A549 treated with dexamethasone at 1 μM for 4 hours (cell line): ENCODE results near the gene OR2A14. TPM values are rescaled to one million over a fixed set of nuclear protein-coding genes. Genes with fewer than 3 reads are reported as not detected.

Experiments
- total RNA-seq: library from RNA; stranded (reverse); fragments of 200-300 nt; extraction: Qiagen RNA extraction; gene quantifications from 5 replicates; pipeline ENCODE4 v1.2.3, GENCODE V29; 2022

OR2A14 gene
- not detected in 5 replicates for total RNA-seq

GRCh38 chr7:144122876-144123275 lies at the start of gene OR2A14:
Gene OR2A14, plus strand, starts transcription at chr7:144123176. Its CDS starts 5,937 bp downstream, at chr7:144129113.

GRCh38 chr7:144085978-144086377 lies 37.0 kb upstream of the OR2A14 start, which contains the start of gene OR2A12:
Gene OR2A12, plus strand, starts transcription at chr7:144086278. Its CDS starts 8,830 bp downstream, at chr7:144095108.

GRCh38 chr7:144109283-144109682 lies 13.7 kb upstream of the OR2A14 start, which contains the start of gene OR2A2:
Gene OR2A2, plus strand, starts transcription at chr7:144109583. Its CDS starts 0 bp downstream, at chr7:144109583.

Other genes with a start within 250 kb of the OR2A14 start
- gene TCAF1, start 221.0 kb upstream of the OR2A14 start, total RNA-seq = 14.0 to 20.9 TPM (median 18.3 TPM) in 5 replicates
- not detected in 5 replicates for gene OR2F2, start 187.9 kb upstream of the OR2A14 start, total RNA-seq
- gene OR2F1, start 168.3 kb upstream of the OR2A14 start, total RNA-seq = not detected in 5 replicates
- not detected in 5 replicates for gene OR6B1, start 122.9 kb upstream of the OR2A14 start, total RNA-seq
- gene OR2A5, start 74.2 kb upstream of the OR2A14 start, total RNA-seq = not detected in 5 replicates
- gene OR2A25, start 53.4 kb upstream of the OR2A14 start, total RNA-seq = not detected in 5 replicates
- gene OR2A12, start 36.9 kb upstream of the OR2A14 start, total RNA-seq = not detected in 5 replicates
- gene OR2A2, start 13.6 kb upstream of the OR2A14 start, total RNA-seq = not detected in 5 replicates
- gene CTAGE4, start 60.3 kb downstream of the OR2A14 start, total RNA-seq = 0.05 TPM in 2 of 5 replicates, not detected in the others
- 0.37 to 0.68 TPM (median 0.46 TPM) in 5 replicates for gene ARHGEF35, start 72.7 kb downstream of the OR2A14 start, total RNA-seq
- not detected in 5 replicates for gene OR2A42, start 116.4 kb downstream of the OR2A14 start, total RNA-seq
- gene OR2A7, start 141.6 kb downstream of the OR2A14 start, total RNA-seq = not detected in 5 replicates
- not detected in 5 replicates for gene CTAGE8, start 146.1 kb downstream of the OR2A14 start, total RNA-seq
- gene OR2A1, start 189.2 kb downstream of the OR2A14 start, total RNA-seq = not detected in 5 replicates
- gene ARHGEF5, start 232.2 kb downstream of the OR2A14 start, total RNA-seq = 2.9 to 3.2 TPM (median 3.0 TPM) in 5 replicates